ENCODE data around the gene TMEM145.
"Not testable (repeated sequence)": the region's sequence is repeated elsewhere in the genome, so short reads cannot be mapped to it uniquely, and the experiment has no call there.

Gene TMEM145

DNA sequence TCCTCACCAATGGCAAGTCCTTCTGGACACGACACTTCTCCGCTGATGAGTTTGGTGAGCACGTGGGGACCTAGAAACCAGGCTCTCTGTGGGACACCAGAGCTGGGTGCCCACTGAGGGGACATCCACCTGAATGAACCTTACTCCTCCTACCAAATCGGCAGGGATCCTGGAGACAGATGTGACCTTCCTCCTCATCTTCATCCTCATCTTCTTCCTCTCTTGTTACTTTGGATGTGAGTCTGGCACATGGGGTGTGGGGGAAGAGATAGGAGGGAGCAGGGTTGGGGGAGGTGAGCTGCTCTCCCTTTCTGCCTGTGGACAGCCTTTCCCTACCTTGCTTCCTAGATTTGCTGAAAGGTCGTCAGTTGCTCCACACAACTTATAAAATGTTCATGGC is 1.9 kb downstream of the TMEM145 start:
- no peak for DNase-seq (ENCODE audit: low read depth)

- DNase-seq (ENCODE audit: low read depth): no peak
These were observed 3.4 kb downstream of the TMEM145 start for GRCh38 chr19:42316223-42317211.

GRCh38 chr19:42317535-42317934 is 4.4 kb downstream of the TMEM145 start:
- no peak for DNase-seq (ENCODE audit: low read depth)

- no peak for DNase-seq (ENCODE audit: low read depth)
These were observed 9.2 kb downstream of the TMEM145 start for GRCh38 chr19:42322305-42322704.

DNA sequence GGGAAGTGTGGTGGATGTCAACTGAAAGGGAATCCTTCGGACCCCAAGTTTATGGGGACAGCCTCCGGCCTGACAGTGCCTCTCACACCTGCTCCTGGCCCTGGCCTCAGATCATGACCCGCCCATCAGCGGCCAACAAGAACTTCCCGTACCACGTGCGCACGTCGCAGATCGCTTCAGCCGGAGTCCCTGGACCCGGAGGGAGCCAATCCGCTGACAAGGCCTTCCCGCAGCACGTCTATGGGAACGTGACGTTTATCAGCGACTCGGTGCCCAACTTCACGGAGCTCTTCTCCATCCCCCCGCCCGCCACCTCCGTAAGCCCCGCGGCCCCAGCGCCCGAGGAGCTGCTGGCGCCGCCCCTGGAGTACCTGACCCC is 10.4 kb downstream of the TMEM145 start:
- DNase-seq (ENCODE audit: low read depth): no peak

- DNase-seq (ENCODE audit: low read depth): no peak
These were observed 10.9 kb downstream of the TMEM145 start for GRCh38 chr19:42323852-42324654.

- no peak for DNase-seq (ENCODE audit: low read depth)
These were observed 11.7 kb downstream of the TMEM145 start for GRCh38 chr19:42324655-42325307.

- peak; percentile 98 for DNase-seq (ENCODE audit: low read depth)
These were observed 12.3 kb downstream of the TMEM145 start, which contains the start of gene MEGF8 for GRCh38 chr19:42325308-42325895. TSS of gene MEGF8 (plus strand) at chr19:42325635. CDS start at chr19:42326244, 609 bp downstream.

GRCh38 chr19:42325896-42326771 is 13.0 kb downstream of the TMEM145 start:
- no peak for DNase-seq (ENCODE audit: low read depth)

DNA sequence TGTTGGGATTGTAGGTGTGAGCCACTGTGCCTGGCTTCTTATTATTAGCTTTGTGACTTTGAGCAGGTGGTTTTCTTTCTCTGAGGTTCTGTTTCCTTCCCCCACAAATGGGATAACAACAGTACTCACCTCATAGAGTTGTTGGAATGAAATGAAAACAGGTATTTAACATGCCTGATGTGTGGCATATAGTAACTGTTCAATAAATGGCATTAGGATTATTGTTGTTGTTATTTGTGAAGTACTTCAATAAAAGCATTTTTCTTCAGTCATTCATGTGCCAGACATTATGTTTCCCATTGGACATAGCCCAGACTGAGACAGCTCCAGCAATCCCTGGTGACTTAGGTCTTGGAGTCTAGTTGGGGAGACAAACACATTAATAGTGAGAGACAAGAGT is 13.9 kb downstream of the TMEM145 start:
- no peak for DNase-seq (ENCODE audit: low read depth)

GRCh38 chr19:42327381-42327780 is 14.3 kb downstream of the TMEM145 start:
- no peak for DNase-seq (ENCODE audit: low read depth)

GRCh38 chr19:42328106-42328505 is 15.0 kb downstream of the TMEM145 start:
- DNase-seq (ENCODE audit: low read depth): no peak

GRCh38 chr19:42328854-42329253 is 15.7 kb downstream of the TMEM145 start:
- no peak for DNase-seq (ENCODE audit: low read depth)

GRCh38 chr19:42330241-42330711 is 17.2 kb downstream of the TMEM145 start:
- no peak for DNase-seq (ENCODE audit: low read depth)

- not testable (repeated sequence) for DNase-seq (ENCODE audit: low read depth)
These were observed 18.2 kb downstream of the TMEM145 start for GRCh38 chr19:42331333-42331732.

DNA sequence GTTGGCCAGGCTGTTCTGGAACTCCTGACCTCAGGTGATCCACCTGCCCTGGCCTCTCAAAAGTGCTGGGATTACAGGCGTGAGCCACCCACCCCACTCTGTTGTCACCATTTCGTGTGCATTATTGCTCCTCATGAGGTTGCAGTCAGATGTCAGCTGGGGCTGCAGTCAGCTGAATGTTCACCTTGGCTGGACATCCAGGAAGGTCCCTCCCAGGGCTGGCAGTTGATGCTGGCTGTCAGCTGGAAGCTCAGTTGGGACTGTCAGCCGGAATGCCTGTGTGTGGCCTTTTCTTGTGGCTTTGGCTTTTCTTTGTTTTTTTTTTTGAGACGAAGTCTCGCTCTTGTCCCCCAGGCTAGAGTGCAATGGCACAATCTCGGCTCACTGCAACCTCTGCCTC is 18.9 kb downstream of the TMEM145 start:
- DNase-seq (ENCODE audit: low read depth): no peak

GRCh38 chr19:42333018-42333417 is 19.9 kb downstream of the TMEM145 start:
- DNase-seq (ENCODE audit: low read depth): no peak

DNA sequence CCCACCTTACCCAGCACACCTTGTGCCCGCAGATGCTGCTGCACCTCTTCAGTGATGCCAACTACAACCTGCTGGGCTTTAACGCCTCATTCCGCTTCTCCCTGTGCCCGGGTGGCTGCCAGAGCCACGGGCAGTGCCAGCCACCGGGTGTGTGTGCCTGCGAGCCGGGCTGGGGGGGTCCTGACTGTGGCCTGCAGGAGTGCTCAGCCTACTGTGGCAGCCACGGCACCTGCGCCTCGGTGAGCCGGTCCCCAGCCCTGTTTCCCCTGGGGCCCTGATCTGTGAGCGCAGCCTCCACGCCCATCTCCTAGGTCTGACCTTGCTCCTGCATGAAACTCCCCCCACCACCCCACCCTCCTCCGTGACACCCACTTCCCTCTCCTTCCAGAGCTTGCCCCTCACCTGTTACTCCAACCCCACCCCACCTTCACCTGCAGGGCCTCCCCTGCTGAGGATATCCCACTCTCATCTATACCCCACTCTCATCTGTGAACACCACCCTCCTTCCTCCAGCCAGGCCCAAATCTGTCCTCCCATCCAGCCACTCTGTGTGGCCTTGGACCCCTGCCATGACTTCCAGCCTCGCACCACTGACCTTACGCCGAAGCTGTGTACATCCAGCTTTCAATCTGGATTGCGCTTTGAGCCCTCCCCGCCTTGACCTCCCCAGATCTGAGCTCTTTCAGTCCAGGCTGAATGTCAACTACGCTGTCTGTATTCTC is 21.0 kb downstream of the TMEM145 start:
- no peak for DNase-seq (ENCODE audit: low read depth)

DNA sequence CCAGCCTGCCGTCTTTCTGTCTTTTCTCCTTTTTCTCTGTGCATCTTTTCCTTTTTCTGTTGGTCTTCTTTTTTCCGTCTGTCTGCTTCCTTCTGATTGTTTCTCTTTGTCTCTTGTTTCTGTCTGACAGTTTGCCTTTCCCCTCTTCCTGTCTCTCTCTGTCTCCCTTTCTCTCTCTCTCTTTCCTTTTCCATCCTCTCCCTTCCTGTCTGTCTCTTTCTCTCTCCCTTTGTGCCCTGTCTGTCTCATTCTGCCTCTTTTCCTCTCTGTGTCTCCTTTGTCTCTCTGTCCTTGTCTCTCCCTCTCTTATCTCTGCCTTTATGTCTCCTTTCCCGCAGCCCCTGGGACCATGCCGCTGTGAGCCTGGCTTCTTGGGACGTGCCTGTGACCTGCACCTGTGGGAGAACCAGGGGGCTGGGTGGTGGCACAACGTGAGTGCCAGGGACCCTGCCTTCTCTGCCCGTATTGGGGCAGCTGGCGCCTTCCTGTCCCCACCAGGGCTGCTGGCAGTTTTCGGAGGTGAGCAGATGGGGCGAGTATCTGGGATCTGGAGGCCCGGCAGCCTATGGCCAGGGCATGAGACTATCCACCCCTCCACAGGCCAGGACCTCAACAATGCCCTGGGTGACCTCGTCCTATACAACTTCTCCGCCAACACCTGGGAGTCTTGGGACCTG is 21.7 kb downstream of the TMEM145 start:
- no peak for DNase-seq (ENCODE audit: low read depth)

Measured in non-pigmented ciliary epithelial cell (primary cell).